HG02610 (cell line): ENCODE data around the gene TANC1.

Experiments
- ATAC-seq: cut with Tn5 transposase; IDR thresholded peaks from one replicate; pipeline ENCODE4 v1.9.1; 2021; ENCODE audit warnings: mild to moderate bottlenecking, moderate library complexity; ENCODE audit not compliant: unreplicated experiment

Gene TANC1

GRCh38 chr2:159185401-159186130 is 217.1 kb downstream of the TANC1 start:
- peak; percentile 83 for ATAC-seq

- ATAC-seq: no peak
These were observed 218.0 kb downstream of the TANC1 start for GRCh38 chr2:159186462-159186861.

DNA sequence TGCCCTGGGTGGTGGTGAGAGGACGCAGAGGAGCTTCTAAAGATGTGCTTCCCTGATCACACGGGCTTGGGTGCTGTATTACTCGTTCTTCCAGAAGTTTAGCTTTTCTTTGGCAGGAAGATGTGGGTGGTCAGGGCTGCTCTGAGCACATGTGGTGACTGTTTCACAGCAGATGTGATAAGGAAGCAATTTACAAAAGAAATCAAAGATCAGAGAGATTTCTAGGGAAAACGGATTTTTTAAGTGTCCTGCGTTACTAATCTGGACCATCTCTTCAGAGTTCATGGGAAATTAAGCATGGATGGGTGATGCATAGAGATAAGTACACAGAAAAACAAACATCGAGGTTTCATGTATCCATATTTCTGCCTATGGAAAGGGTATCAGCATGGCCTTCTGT is 218.7 kb downstream of the TANC1 start:
- no peak for ATAC-seq

DNA sequence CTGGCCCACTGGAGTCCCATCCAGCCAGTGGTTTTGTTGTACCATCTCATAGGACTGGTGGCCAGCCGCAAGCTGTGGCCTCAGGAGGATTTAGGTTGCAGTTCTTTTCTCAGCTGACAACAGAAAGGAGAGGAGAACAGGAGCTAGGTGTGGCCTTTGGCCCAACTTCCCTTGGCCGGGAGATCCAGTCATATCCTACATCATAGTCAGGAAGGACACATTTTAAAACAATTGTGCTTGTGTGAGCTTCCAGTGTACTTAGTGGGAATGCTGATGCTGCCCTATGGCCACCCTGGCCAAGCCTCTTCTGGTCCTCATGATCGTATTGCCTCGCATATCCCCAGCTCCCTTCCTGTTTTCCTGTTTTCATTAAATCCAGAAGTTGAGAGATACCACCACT is 220.0 kb downstream of the TANC1 start:
- no peak for ATAC-seq

- ATAC-seq: no peak
These were observed 224.0 kb downstream of the TANC1 start for GRCh38 chr2:159192371-159192918.

DNA sequence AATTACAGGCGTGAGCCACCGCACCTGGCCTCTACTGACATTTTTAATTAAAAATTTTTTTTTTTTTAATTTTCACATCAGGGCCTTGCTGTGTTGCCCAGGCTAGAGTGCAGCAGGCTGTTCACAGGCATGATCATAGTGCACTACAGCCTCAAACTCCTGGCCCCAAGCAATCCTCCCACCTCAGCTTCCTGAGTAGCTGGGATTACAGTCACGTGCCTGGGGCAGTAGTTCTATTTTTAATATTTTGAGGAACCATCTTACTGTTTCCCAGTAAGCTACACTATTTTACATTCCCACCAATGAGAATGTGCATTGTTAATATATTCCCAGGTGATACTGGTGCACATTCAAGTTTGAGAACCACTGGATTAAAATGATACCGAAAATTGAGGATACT is 225.4 kb downstream of the TANC1 start:
- ATAC-seq: no peak

GRCh38 chr2:159194241-159194640 is 225.8 kb downstream of the TANC1 start:
- no peak for ATAC-seq

- no peak for ATAC-seq
These were observed 227.3 kb downstream of the TANC1 start for GRCh38 chr2:159195697-159196096.

DNA sequence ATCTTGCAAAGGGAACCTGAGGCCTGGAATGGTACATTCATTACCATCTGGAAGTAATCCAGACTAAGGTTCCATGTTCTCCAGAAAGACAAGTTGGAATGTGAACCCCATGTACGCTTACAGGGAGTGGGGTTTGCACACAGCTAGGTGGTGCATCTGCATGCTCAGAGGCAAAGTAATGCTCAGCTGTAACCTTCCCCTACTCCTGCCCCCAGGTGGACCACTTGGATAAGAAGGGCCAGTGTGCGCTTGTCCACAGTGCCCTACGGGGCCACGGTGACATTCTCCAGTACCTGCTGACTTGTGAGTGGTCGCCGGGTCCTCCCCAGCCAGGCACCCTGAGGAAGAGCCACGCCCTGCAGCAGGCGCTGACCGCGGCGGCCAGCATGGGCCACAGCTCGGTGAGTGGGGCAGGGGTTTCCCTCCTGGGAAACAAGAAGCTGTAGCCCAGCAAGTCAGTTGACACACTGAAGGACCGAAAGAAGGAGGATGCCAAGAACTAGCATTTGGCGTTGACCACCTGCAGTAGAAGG is 228.0 kb downstream of the TANC1 start:
- no peak for ATAC-seq

DNA sequence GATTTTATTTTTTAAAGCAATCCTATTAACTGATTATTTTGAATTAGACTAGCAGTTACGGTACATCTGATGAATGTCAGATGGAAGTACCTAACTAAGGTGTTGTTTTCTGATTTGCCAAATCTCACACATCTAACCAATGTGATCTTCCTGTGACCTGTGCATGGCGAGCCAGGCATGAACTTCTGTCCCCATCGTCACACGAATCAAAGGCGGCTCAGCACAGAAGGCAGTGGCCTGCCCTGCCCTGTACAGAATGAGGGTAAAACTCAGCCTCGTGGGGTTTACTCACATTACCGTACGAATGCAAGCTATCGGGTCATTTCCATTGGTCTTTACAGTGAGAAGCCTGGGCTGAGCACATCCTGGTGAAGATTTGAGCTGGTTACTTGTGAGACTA is 230.8 kb downstream of the TANC1 start:
- no peak for ATAC-seq

- ATAC-seq: no peak
These were observed 231.5 kb downstream of the TANC1 start for GRCh38 chr2:159199761-159200465.

GRCh38 chr2:159200498-159200897 is 232.1 kb downstream of the TANC1 start:
- ATAC-seq: no peak

GRCh38 chr2:159201360-159202063 is 233.1 kb downstream of the TANC1 start:
- peak; percentile 97 for ATAC-seq

GRCh38 chr2:159202568-159203071 is 234.2 kb downstream of the TANC1 start:
- ATAC-seq: no peak

GRCh38 chr2:159204381-159205144 is 236.1 kb downstream of the TANC1 start:
- ATAC-seq: no peak

GRCh38 chr2:159206736-159207380 is 238.4 kb downstream of the TANC1 start:
- no peak for ATAC-seq

- no peak for ATAC-seq
These were observed 240.0 kb downstream of the TANC1 start for GRCh38 chr2:159208438-159208837.

GRCh38 chr2:159209341-159210306 is 241.2 kb downstream of the TANC1 start:
- ATAC-seq: peak; percentile 83
